AG04450 (cell line): ENCODE measurements around the gene ADARB2. TPM values are rescaled to one million over a fixed set of nuclear protein-coding genes. Genes with fewer than 3 reads are reported as not detected.

Experiments used
- CTCF ChIA-PET: fragments of 300-600, 350-600 bp; formaldehyde crosslinking; extraction: SDS; loops from one replicate; lab custom pipeline; 2022; ENCODE audit warnings: antibody characterized with exemption, inconsistent platforms; lab: Charles Lee
- POLR2A ChIA-PET: fragments of 350-600 bp; formaldehyde crosslinking; extraction: SDS; loops from one replicate; lab custom pipeline; 2021; ENCODE audit warnings: antibody characterized with exemption, inconsistent platforms; lab: Yijun Ruan, JAX
- DNase-seq: peaks from one replicate; pipeline ENCODE4 v3.0.0-alpha.2; 2011; ENCODE audit warnings: low read depth, low spot score
- H3K27ac ChIP-seq: one replicate; pipeline ENCODE4 v1.5.1; 2012; ENCODE audit warnings: low read depth, low read length, control low read depth
- H3K27me3 ChIP-seq: one replicate; pipeline ENCODE4 v1.6.0; 2012; ENCODE audit warnings: low read length; ENCODE audit not compliant: control insufficient read depth, insufficient read depth
- H3K4me3 ChIP-seq: 2 replicates; pipeline ENCODE4 v1.5.1; 2011; ENCODE audit warnings: mild to moderate bottlenecking, low read depth, low read length, control low read depth
- H3K9me3 ChIP-seq: 2 replicates; pipeline ENCODE4 v1.5.1; 2012; ENCODE audit warnings: low read length; ENCODE audit not compliant: control insufficient read depth, insufficient read depth
- polyA plus RNA-seq: library from polyadenylated mRNA; depleted of rRNA; stranded (reverse); fragments of >200 nt; gene quantifications from 2 replicates; pipeline ENCODE4 v1.2.3, GENCODE V29; 2011
- TF ChIP-seq, protein P1 (sequence below): IDR thresholded peaks from 2 replicates; pipeline ENCODE4 v1.5.1; 2011; ENCODE audit warnings: low read depth, low read length, control low read depth, inconsistent platforms

ADARB2 gene
- polyA plus RNA-seq, 1 experiment: not detected

DNA sequence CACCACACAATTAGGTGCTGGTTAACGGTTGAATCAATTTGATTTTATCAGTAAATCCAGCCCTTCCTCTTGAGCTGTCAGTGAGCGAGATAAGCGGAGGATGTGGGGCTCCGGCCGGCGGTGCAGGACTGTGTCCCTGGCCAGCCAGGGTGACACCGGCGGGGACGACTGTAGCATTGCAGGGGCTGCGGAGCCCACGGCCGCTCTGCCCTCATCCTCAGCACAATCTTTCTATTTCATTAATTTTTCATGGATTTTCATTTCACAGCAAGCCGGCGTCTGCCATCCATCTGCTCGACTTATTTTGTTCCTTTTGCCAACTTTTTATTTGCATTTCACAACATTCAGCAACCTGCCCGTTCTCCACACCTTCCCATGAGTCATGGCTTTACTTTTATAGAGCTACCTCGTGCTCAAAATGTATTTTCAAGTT, 4.7 kb downstream of the ADARB2 start:
- TF ChIP-seq, protein P1, sequence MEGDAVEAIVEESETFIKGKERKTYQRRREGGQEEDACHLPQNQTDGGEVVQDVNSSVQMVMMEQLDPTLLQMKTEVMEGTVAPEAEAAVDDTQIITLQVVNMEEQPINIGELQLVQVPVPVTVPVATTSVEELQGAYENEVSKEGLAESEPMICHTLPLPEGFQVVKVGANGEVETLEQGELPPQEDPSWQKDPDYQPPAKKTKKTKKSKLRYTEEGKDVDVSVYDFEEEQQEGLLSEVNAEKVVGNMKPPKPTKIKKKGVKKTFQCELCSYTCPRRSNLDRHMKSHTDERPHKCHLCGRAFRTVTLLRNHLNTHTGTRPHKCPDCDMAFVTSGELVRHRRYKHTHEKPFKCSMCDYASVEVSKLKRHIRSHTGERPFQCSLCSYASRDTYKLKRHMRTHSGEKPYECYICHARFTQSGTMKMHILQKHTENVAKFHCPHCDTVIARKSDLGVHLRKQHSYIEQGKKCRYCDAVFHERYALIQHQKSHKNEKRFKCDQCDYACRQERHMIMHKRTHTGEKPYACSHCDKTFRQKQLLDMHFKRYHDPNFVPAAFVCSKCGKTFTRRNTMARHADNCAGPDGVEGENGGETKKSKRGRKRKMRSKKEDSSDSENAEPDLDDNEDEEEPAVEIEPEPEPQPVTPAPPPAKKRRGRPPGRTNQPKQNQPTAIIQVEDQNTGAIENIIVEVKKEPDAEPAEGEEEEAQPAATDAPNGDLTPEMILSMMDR: no peak
- no peak for DNase-seq
- H3K27me3 ChIP-seq: no peaks in the 10 kb centered on the region
- no peak overlapping the region for H3K4me3 ChIP-seq
- H3K27ac ChIP-seq: no peak overlapping the region
- ChIA-PET POLR2A (no interaction called here), CTCF (no interaction called here)
- peaks cover 24% of the 10 kb centered on the region for H3K9me3 ChIP-seq

DNA sequence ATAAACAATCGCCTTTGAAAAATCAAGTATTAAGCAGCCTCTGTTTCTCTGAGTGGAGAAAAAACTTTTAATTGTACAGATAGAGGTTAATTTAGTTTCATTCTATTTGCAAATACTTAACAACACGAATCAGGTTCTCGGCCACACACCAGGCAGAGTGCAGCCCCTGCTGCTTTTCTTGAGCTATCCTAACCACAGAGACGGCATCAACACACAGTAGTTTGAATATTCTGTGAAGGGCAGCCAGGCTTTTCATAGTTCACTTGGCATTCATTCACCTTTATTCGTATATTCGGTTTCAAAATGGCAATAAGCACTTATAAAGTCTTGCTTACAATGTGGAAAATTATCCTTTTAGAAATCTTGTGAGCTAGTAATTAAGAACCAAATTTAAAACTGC, 5.7 kb downstream of the ADARB2 start:
- no peak for DNase-seq
- Histone ChIP-seq H3K27ac (no peak overlapping the region), H3K27me3 (no peaks in the 10 kb centered on the region), H3K9me3 (peaks cover 21% of the 10 kb centered on the region), H3K4me3 (no peak overlapping the region)
- ChIA-PET POLR2A (no interaction called here), CTCF (no interaction called here)
- TF ChIP-seq, protein P1: no peak

DNA sequence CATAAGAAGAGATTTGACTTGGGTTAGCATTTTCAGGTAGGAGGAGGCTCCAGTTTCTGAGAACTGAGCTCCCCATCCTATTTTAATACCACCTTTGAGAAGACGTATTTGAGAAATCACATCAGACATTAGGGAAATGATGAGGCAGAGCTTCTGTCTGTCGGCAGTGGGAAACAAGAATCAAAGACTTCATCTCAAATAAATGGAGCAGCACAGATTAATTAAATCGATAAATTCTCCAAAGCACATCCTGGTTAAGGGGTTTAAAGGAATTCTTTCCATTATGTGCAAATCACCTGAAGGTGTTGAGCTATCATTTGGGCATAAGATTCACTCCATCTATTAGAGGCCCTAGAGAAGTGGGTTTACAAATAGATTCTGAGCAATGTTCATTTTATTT, 7.6 kb downstream of the ADARB2 start:
- no peak overlapping the region for H3K4me3 ChIP-seq
- ChIA-PET CTCF (no interaction called here), POLR2A (no interaction called here)
- peaks cover 30% of the 10 kb centered on the region for H3K9me3 ChIP-seq
- DNase-seq: no peak
- no peaks in the 10 kb centered on the region for H3K27me3 ChIP-seq
- H3K27ac ChIP-seq: no peak overlapping the region
- TF ChIP-seq, protein P1: no peak

DNA sequence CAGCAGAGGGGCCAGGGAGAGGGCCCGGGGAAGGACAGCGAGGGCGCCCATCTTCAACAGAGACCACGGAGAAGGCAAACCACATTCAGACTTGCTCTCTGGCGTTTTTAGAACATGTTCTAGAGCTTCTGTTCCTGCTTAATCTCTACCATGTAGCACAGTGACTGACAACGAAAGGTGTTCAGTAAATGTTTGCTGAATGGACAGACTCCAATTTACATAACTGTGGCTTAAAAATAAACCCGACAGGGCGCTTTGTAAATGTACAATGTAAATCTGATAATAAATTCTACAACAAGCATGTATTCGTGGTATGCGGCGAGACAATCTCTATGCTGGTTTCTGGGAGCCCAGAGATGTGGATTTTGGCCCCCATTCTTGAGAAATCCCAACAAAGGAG, 10.5 kb downstream of the ADARB2 start:
- ChIA-PET POLR2A (no interaction called here), CTCF (no interaction called here)
- Histone ChIP-seq H3K9me3 (peaks cover 41% of the 10 kb centered on the region), H3K4me3 (no peak overlapping the region), H3K27me3 (no peaks in the 10 kb centered on the region), H3K27ac (no peak overlapping the region)
- TF ChIP-seq, protein P1: no peak
- DNase-seq: no peak

DNA sequence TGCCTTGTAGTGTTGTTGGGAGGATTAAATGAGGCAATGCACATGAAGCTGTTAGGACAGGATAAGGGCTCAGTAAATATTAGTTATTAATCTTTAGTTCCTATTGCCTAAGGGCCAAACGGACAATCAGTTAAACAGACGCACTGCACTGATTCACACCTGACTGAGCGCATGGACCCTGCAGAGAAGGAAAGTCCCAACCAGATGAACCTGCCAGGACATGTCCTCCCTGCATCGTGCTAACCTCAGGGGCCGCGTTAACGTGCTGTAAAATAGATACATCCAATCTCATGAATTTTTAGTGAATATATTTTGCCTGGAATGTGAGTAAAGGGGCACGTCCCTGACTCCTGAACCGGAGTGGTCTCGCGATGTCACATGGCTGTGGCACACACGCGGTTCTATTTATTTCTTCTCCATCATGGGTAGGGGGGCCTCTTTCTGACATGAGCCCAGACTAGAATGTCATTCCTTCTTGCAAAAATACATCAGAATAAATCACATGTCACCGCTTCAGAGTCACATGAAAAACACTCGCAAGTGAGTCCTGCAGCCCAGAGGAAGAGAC, 12.3 kb downstream of the ADARB2 start:
- ChIA-PET POLR2A (no interaction called here), CTCF (no interaction called here)
- Histone ChIP-seq H3K27ac (no peak overlapping the region), H3K4me3 (no peak overlapping the region), H3K9me3 (peaks cover 45% of the 10 kb centered on the region), H3K27me3 (no peaks in the 10 kb centered on the region)
- TF ChIP-seq, protein P1: no peak
- DNase-seq: no peak
